Islet of Langerhans (tissue), 1 donor: ENCODE results near the gene NIPSNAP2.
"Not testable (repeated sequence)": the region's sequence is repeated elsewhere in the genome, so short reads cannot be mapped to it uniquely, and the experiment has no call there.

ENCODE experiments used
- FAIRE-seq: peaks from one replicate; lab custom pipeline; 2011; peaks lifted over from hg19 to GRCh38; lab: Jason Lieb, UNC

The NIPSNAP2 gene

GRCh38 chr7:55977831-55978230, 13.4 kb downstream of the NIPSNAP2 start:
- peak; percentile 95 for FAIRE-seq

DNA sequence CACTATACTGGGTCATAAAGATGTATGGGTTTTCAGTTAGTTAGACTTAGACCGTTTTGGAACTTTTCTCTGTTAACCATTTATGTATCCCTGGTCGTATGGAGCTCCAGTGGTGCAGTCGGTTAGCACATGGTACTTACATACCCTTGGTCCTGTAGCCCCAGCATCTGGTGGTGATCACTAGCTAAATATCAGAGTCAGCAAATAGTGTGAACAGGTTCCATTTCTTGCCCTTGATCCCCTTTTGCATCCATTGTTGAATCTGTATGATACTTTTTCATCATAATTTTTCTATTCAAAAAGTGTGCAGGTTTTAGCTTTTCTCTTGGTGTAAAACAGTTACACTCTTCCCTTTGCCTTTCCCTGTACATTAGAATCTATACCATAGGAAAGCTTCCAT, 15.9 kb downstream of the NIPSNAP2 start:
- no peak for FAIRE-seq

DNA sequence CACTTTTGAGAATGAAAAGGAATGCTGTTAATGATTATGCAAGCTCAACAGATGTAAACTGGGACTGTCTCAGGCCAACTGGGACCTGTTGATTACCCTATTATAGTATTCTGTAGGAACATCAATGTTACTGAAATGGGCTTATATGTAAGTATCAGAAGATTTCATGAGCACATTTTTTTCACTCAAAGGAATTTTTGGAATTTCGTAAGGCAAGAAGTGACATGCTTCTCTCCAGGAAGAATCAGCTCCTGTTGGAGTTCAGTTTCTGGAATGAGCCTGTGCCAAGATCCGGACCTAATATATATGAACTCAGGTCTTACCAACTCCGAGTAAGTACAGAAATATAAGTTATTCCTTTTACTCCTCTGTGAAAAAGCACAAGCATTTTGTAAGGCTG, 19.2 kb downstream of the NIPSNAP2 start:
- FAIRE-seq: no peak

DNA sequence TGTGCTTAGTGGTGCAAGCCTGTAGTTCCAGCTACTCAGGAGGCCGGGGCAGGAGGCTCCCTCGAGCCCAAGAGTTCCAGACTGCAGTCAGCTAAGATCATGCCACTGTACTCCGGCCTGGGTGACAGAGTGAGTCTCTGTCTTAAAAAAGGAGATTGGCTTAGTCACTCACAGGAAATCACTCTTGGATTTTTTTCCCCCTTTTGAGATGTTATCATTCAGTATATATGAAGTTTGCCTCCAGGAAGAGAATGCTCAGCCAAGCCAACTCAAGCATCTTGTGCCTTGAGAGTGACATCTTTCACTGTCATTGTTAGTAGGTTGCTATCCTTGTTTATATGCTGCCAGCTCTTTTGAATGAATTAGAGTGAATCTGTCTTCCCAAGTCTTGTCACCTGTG, 28.0 kb downstream of the NIPSNAP2 start:
- no peak for FAIRE-seq

DNA sequence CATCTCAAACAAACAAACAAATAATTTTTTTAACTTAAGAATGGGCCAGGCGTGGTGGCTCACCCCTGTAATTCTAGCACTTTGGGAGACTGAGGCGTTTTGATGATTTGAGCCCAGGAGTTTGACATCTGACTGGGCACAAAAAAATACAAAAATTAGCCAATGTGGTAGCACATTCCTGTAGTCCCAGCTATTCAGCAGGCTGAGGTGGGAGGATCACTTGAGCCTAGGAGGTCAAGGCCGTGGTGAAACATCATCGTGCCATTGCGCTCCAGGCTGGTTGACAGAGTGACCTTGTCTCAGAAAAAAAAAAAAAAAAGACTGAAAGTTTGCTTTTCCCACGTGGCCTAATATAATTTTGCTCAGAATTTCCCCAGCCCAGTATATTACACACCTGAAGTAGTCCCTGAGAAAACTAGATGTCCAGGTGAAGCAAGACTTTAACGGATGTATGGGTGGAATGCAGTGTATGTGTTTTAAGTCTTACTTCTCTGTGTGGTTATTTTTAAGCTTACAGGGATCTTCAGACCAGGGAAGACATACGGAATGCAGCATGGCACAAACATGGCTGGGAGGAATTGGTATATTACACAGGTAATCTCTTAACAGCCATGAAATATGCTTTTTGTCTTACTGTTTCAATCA, 32.6 kb downstream of the NIPSNAP2 start:
- FAIRE-seq: no peak

DNA sequence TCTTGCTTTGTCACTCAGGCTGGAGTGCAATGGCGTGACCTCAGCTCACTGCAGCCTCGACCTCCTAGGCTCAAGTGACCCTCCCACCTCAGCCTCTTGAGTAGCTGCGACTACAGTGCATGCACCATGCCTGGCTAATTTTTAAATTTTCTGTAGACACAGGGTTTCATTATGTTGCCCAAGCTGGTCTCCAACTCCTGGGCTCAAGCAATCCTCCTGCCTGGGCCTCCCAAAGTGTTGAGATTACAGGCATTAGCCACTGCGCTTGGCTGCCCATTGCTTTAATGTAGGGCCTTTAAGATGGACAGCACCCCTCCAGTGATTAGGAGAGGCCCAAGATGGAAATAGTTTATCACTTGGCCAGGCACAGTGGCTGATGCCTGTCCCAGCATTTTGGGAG, 39.4 kb downstream of the NIPSNAP2 start:
- FAIRE-seq: no peak

GRCh38 chr7:56007167-56007652, 42.8 kb downstream of the NIPSNAP2 start:
- FAIRE-seq: no peak

DNA sequence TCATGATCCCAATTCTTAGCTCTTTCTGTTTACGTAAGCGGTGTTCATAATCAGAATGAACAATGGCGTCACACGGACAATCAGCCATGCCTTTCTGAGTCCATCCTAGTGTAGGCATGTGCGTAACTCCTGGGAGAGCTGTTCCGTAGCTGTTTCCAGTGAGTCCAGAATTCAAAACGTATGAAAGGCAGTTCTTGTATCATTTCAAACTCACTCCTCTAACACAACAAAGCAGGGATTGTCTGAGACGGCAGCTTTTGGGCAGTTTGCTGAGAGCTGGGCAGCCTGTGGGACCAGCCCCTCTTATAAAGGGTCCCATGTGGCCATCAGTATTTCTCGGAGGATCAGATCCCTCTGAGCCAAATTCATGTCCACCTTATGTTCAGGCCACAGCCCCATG, 43.5 kb downstream of the NIPSNAP2 start:
- FAIRE-seq: no peak

GRCh38 chr7:56009695-56010094, 45.3 kb downstream of the NIPSNAP2 start:
- no peak for FAIRE-seq

DNA sequence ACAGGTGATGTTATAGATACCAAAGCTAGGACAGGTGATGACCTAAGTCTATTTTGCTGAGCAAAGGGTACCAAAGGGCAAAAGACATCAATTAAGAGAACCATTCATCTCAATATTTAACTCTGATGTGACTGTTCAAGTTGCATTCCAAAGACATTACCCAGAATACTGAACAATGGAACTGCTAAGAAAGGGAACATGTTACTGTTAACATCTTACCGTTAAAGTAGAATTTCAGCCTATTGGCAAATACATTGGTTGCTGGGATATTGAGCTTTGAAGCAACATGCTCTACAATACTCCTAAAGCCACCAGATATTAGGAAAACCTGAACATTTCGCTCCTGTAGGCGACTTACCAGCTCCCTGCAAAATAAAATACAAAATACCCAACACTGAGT, 52.6 kb downstream of the NIPSNAP2 start:
- not testable (repeated sequence) for FAIRE-seq

DNA sequence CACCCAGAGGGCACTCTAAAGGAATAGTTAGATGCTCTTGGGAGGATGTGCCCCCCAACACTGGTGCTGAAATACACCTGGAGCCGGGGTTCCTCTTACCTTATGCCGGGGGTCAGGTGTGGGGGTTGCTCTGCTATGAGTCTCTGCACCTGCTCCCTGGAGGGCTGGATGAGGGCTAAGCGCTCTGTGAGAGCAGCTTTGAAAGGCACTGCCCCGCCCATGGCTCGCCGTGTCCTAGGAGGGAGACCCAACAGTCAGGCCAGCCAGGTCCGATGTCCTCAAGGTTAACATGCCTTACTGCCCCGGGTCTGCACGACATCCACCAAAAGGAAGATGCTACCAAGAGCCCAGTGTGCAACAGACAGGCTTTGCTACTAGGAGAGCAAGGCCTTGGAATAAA, 55.1 kb downstream of the NIPSNAP2 start:
- no peak for FAIRE-seq

DNA sequence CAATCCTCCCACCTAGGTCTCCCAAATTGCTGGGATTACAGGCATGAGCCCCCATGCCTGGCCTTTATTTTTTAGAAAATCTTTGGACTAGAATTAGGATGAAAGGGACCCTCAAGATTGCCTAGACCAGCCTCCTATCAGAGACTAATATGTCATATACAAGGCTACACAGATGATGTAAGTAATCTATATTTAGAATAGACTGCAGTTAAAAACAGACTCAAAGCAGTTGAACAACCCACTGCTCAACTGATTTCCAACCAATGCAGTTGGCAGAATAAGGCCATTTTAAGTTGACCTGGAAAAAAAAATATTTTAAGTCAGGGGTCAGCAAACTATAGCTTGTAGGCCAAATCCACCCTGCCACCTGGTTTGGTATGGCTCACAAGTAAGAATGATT, 59.1 kb downstream of the NIPSNAP2 start:
- no peak for FAIRE-seq

- FAIRE-seq: no peak
These were observed 62.2 kb downstream of the NIPSNAP2 start for GRCh38 chr7:56026538-56026937.

GRCh38 chr7:56028942-56029630, 64.7 kb downstream of the NIPSNAP2 start:
- no peak for FAIRE-seq

GRCh38 chr7:56030340-56030739, 66.0 kb downstream of the NIPSNAP2 start:
- no peak for FAIRE-seq

- FAIRE-seq: not testable (repeated sequence)
These were observed 67.2 kb downstream of the NIPSNAP2 start for GRCh38 chr7:56031556-56031955.

DNA sequence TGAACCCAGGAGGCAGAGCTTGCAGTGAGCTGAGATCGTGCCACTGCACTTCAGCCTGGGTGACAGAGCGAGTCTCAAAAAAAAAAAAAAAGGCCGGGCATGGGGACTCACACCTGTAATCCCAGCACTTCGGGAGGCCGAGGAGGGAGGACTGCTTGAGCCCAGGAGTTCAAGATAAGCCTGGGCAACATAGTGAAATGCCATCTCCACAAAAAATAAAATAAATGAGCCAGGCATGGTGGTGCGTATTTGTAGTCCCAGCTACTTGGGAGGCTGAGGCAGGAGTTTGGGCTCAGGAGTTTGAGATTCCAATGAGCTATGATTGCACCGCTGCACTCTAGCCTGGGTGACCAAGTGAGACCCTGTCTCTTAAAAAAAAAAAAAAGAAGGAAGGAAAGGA, 68.2 kb downstream of the NIPSNAP2 start:
- FAIRE-seq: not testable (repeated sequence)

- no peak for FAIRE-seq
These were observed 69.5 kb downstream of the NIPSNAP2 start for GRCh38 chr7:56033671-56034432.

DNA sequence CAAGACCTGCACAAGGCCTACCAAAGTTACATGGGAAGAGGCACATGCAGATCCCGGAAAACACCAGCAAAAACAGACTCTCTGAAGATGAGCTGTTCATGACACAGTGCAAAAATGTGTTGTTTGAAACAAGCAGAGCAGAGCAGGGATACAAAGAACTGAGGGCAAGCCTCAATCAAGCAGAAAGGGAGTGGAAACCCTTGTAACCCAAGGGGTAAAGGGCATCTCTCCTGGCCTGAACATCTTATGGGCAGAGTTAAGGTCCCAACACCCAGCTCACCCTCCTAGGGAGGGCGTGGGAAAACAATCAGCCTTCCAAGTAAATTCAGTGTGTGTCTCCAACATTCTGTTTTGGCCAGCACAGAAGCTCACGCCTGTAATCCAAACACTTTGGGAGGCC, 76.3 kb downstream of the NIPSNAP2 start:
- FAIRE-seq: no peak

DNA sequence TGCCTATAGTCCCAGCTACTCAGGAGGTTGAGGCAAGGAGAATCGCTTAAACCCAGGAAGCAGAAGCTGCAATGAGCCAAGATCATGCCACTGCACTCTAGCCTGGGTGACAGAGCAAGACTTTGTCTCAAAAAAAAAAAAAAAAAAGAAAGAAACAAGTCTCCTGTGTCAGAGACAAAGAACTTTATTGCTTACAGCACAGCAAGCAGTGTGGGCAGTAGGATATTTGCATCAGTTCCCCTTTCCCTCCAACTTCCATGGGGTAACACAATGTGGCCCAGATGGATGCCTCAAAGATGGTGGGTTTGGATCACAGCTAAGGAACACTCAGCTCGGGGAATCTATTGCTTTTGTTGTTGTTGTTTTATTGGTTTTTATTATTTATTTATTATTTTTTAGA, 81.4 kb downstream of the NIPSNAP2 start:
- FAIRE-seq: not testable (repeated sequence)

GRCh38 chr7:56046721-56047445, 82.5 kb downstream of the NIPSNAP2 start:
- FAIRE-seq: no peak

DNA sequence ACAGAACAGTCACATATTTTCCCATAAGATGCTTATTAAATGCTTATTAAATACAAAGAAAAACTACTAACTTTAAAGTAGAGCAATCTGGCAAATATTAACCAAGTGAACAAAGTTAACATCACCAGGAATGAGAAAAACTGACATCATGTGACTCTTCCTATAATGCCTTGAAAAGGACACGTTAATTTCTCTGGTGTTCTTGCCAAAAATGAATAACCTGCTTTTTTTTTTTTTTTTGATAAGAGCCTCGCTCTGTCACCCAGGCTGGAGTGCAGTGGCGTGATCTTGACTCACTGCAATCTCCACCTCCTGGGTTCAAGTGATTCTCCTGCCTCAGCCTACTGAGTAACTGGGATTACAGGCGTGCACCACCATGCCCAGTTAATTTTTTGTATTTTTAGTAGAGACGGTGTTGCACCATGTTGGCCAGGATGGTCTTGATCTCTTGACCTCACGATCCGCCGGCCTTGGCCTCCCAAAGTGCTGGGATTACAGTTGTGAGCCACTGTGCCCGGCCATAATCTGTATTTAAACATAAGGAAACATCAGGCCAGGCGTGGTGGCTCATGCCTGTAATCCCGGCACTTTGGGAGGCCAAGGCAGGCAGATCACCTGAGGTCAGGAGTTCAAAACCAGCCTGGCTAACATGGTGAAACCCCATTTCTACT, 83.2 kb downstream of the NIPSNAP2 start:
- not testable (repeated sequence) for FAIRE-seq
